A549 (cell line): ENCODE measurements around the gene COMMD7. TPM values are rescaled to one million over a fixed set of nuclear protein-coding genes. Genes with fewer than 3 reads are reported as not detected.

Experiments
- ATAC-seq, 2 experiments: fragments of 200-7000 bp in 1 of 2; fragments of >200 bp in 1 of 2; cut with Nextera tagmentation in 1 of 2; cut with Tn5 transposase in 1 of 2; 3 replicates each; pipeline versions ENCODE4 v1.8.0 to v1.9.1; 2018 to 2020; ENCODE audit warnings: mild to moderate bottlenecking in 1 of 2, moderate library complexity in 1 of 2
- CTCF ChIA-PET: fragments of 300-600 bp; sonication (Branson Sonifier 250); formaldehyde crosslinking; extraction: SDS; loops from one replicate; lab custom pipeline; 2021; ENCODE audit warnings: antibody characterized with exemption, inconsistent platforms; lab: Yijun Ruan, JAX
- POLR2A ChIA-PET: fragments of 350-600 bp; formaldehyde crosslinking; extraction: SDS; loops from one replicate; lab custom pipeline; 2021; ENCODE audit warnings: antibody characterized with exemption, inconsistent platforms; lab: Yijun Ruan, JAX
- DNase-seq, 2 experiments: peaks; one replicate each; pipeline versions ENCODE4 v3.0.0 to v3.0.0-alpha.2; 2011 to 2016; ENCODE audit warnings: low read depth in 1 of 2, low spot score in 1 of 2
- FAIRE-seq: peaks from 2 replicates; lab custom pipeline; 2011; peaks lifted over from hg19 to GRCh38; lab: Jason Lieb, UNC
- H3K27ac ChIP-seq, 2 experiments: fragments of >200 bp; sonication (Bioruptor Twin); formaldehyde crosslinking; 3 replicates each; pipeline ENCODE4 v1.5.1; 2016 to 2017
- H3K4me1 ChIP-seq: fragments of >200 bp; sonication (Bioruptor Twin); formaldehyde crosslinking; 3 replicates; pipeline ENCODE4 v1.6.1; 2016
- H3K4me2 ChIP-seq: fragments of >200 bp; sonication (Bioruptor Twin); formaldehyde crosslinking; 3 replicates; pipeline ENCODE4 v1.6.1; 2016
- H3K4me3 ChIP-seq: fragments of >200 bp; sonication (Bioruptor Twin); formaldehyde crosslinking; 3 replicates; pipeline ENCODE4 v1.5.1; 2016
- H3K9me3 ChIP-seq: fragments of >200 bp; sonication (Bioruptor Twin); formaldehyde crosslinking; 3 replicates; pipeline ENCODE4 v1.6.1; 2016
- BCL3 ChIP-seq: fragments of >200 bp; sonication (Bioruptor Twin); formaldehyde crosslinking; IDR thresholded peaks from 3 replicates; pipeline ENCODE4 v1.6.1; 2016
- CEBPB ChIP-seq, 2 experiments: fragments of >200 bp in 1 of 2; sonication (Bioruptor Twin) in 1 of 2; formaldehyde crosslinking in 1 of 2; IDR thresholded peaks; 2 replicates each; pipeline ENCODE4 v1.6.1; 2012 to 2016
- CHD4 ChIP-seq: fragments of 200-600 bp; sonication (generic); IDR thresholded peaks from 2 replicates; pipeline ENCODE4 v1.6.1; 2016; ENCODE audit warnings: antibody characterized with exemption, mild to moderate bottlenecking, borderline replicate concordance
- CTCF ChIP-seq: fragments of >200 bp; sonication (Bioruptor Twin); formaldehyde crosslinking; IDR thresholded peaks from 3 replicates; pipeline ENCODE4 v1.5.1; 2016
- EHF ChIP-seq: fragments of 250-450 bp; sonication (Bioruptor Pico); IDR thresholded peaks from 2 replicates; pipeline ENCODE4 v1.5.0; 2020; ENCODE audit warnings: mild to moderate bottlenecking
- EHMT2 ChIP-seq: fragments of 200-600 bp; sonication (generic); IDR thresholded peaks from 2 replicates; pipeline ENCODE4 v1.6.1; 2016; ENCODE audit warnings: antibody characterized with exemption, low read depth, mild to moderate bottlenecking, moderate library complexity
- EP300 ChIP-seq, 2 experiments: fragments of >200 bp; sonication (Bioruptor Twin); formaldehyde crosslinking; IDR thresholded peaks; 2 replicates in 1 of 2; 3 replicates in 1 of 2; pipeline ENCODE4 v1.6.1; 2016 to 2017
- FOSB ChIP-seq: fragments of 250-450 bp; sonication (Bioruptor Pico); IDR thresholded peaks from 2 replicates; pipeline ENCODE4 v1.5.0; 2020; ENCODE audit warnings: mild to moderate bottlenecking, moderate library complexity
- FOSL2 ChIP-seq, 2 experiments: fragments of 450-650 bp in 1 of 2; fragments of >200 bp in 1 of 2; sonication (Bioruptor Twin) in 1 of 2; formaldehyde crosslinking; IDR thresholded peaks; 2 replicates each; pipeline versions ENCODE4 v1.5.0 to v1.6.1; 2016 to 2020; ENCODE audit warnings: mild to moderate bottlenecking in 1 of 2, moderate library complexity in 1 of 2
- HDAC2 ChIP-seq: fragments of 200-600 bp; sonication (generic); IDR thresholded peaks from 2 replicates; pipeline ENCODE4 v1.6.1; 2016
- HEYL ChIP-seq: fragments of 250-450 bp; sonication (Bioruptor Pico); IDR thresholded peaks from 2 replicates; pipeline ENCODE4 v1.8.0; 2021; ENCODE audit warnings: mild to moderate bottlenecking, moderate library complexity
- HOXA7 ChIP-seq: fragments of 250-450 bp; sonication (Bioruptor Pico); IDR thresholded peaks from 2 replicates; pipeline ENCODE4 v1.5.0; 2020; ENCODE audit warnings: mild to moderate bottlenecking, moderate library complexity
- KDM1A ChIP-seq: fragments of 200-600 bp; sonication (generic); IDR thresholded peaks from 2 replicates; pipeline ENCODE4 v1.6.1; 2016; ENCODE audit warnings: low read depth, mild to moderate bottlenecking
- KDM5A ChIP-seq: fragments of 200-600 bp; sonication (generic); IDR thresholded peaks from 2 replicates; pipeline ENCODE4 v1.6.1; 2016; ENCODE audit warnings: antibody characterized with exemption, mild to moderate bottlenecking
- MYC ChIP-seq: IDR thresholded peaks from 2 replicates; pipeline ENCODE4 v1.6.1; 2012; ENCODE audit warnings: mild to moderate bottlenecking, inconsistent platforms, low read length, improper control_type of control experiment, borderline replicate concordance
- NPAS2 ChIP-seq: fragments of 250-450 bp; sonication (Bioruptor Pico); IDR thresholded peaks from 2 replicates; pipeline ENCODE4 v1.8.0; 2022; ENCODE audit warnings: mild to moderate bottlenecking, moderate library complexity, borderline replicate concordance
- RARB ChIP-seq: fragments of 250-450 bp; sonication (Bioruptor Pico); IDR thresholded peaks from 2 replicates; pipeline ENCODE4 v1.8.0; 2021; ENCODE audit warnings: mild to moderate bottlenecking, moderate library complexity
- REST ChIP-seq: fragments of 200-600 bp; sonication (generic); IDR thresholded peaks from 2 replicates; pipeline ENCODE4 v1.6.1; 2016; ENCODE audit warnings: antibody characterized with exemption, mild to moderate bottlenecking, moderate library complexity
- TFCP2L1 ChIP-seq: fragments of 250-450 bp; sonication (Bioruptor Pico); IDR thresholded peaks from 2 replicates; pipeline ENCODE4 v1.5.0; 2021; ENCODE audit warnings: mild to moderate bottlenecking
- USF2 ChIP-seq: fragments of 450-650 bp; IDR thresholded peaks from 2 replicates; pipeline ENCODE4 v1.6.1; 2014; ENCODE audit warnings: antibody characterized with exemption
- ZC3H11A ChIP-seq: fragments of 450-650 bp; IDR thresholded peaks from 2 replicates; pipeline ENCODE4 v1.6.1; 2014; ENCODE audit warnings: antibody characterized with exemption, mild to moderate bottlenecking
- ZNF302 ChIP-seq: fragments of 250-450 bp; sonication (Bioruptor Pico); IDR thresholded peaks from 2 replicates; pipeline ENCODE4 v1.9.0; 2021; ENCODE audit warnings: inconsistent platforms, mild to moderate bottlenecking, moderate library complexity
- WGBS: methylation state at CpG from one replicate; pipeline ENCODE4 v1.1.6; 2017; ENCODE audit errors: missing lambda C conversion rate; 5-methylcytosine and 5-hydroxymethylcytosine counted together
- polyA plus RNA-seq, 4 experiments: library from polyadenylated mRNA; depleted of rRNA in 3 of 4; stranded (reverse); fragments of >200 nt; fragmentation: RNase III in 1 of 4; extraction: RNeasy Plus Mini Kit Qiagen cat#74134 plus additional on column Dnase treatment in 1 of 4; gene quantifications; 2 replicates in 3 of 4; 3 replicates in 1 of 4; pipeline ENCODE4 v1.2.3, GENCODE V29; 2011 to 2017

Gene COMMD7
- polyA plus RNA-seq, 2 of the 4 experiments (the other 2 are of a cell fraction): 55.7 to 74.1 TPM

GRCh38 chr20:32682508-32682987 is 60.7 kb downstream of the COMMD7 start (continued):
- no peak for TF ChIP-seq USF2
- no peak for TF ChIP-seq RARB (CRISPR knock-in tag)
- no peak for TF ChIP-seq TFCP2L1
- TF ChIP-seq HEYL: no peak
- no peak for TF ChIP-seq KDM1A
- TF ChIP-seq KDM5A: no peak
- no peak for TF ChIP-seq REST
- TF ChIP-seq, all 56 proteins: peak for 0

- no peak overlapping the region for H3K4me2 ChIP-seq
- H3K4me1 ChIP-seq: peaks cover 16% of the 10 kb centered on the region
- ATAC-seq (peak; percentile 26 to 40; a peak in 3 of 6 replicates), DNase-seq (no peak), FAIRE-seq (no peak)
- H3K27ac ChIP-seq: peak overlapping the region in 1 of 2 experiments; percentile 52; a peak in 2 of 6 replicates
- H3K4me3 ChIP-seq: no peak overlapping the region
- WGBS: 72% methylated on average over 20 of the region's 20 CpGs
- ChIA-PET CTCF (interaction anchor here (0.6 to 27.5 kb wide), 5 partner anchors 13 to 109 kb away, joined by 3 to 396 read pairs (median 3); no protein-coding TSS in a partner anchor), POLR2A (interaction anchor here (0.5 kb wide), 1 partner anchor 10 kb away, joined by 4 read pairs; no protein-coding TSS in a partner anchor)
- no peaks in the 10 kb centered on the region for H3K9me3 ChIP-seq
- TF ChIP-seq ZNF302 (CRISPR knock-in tag): no peak
- no peak for TF ChIP-seq BCL3
- no peak for TF ChIP-seq EHF (CRISPR knock-in tag)
- no peak for TF ChIP-seq MYC
- TF ChIP-seq EHMT2: no peak
- TF ChIP-seq HOXA7 (CRISPR knock-in tag): no peak
- no peak for TF ChIP-seq CHD4
Observed at GRCh38 chr20:32681175-32682084, 61.8 kb downstream of the COMMD7 start.

- WGBS: 100% methylated on average over 1 of the region's 1 CpG
- H3K4me3 ChIP-seq: no peak overlapping the region
- ChIA-PET POLR2A (interaction anchor here (0.5 kb wide), 1 partner anchor 9 kb away, joined by 4 read pairs; no protein-coding TSS in a partner anchor), CTCF (interaction anchor here (0.5 to 27.5 kb wide), 3 partner anchors 28 to 723 kb away, joined by 3 to 396 read pairs (median 4); no protein-coding TSS in a partner anchor)
- H3K9me3 ChIP-seq: no peaks in the 10 kb centered on the region
- no peak for TF ChIP-seq FOSL2 (IDR thresholded peaks at IDR 0.05)
- TF ChIP-seq FOSL2 (CRISPR knock-in tag; IDR thresholded peaks at IDR 0.05): no peak
- TF ChIP-seq NPAS2 (CRISPR knock-in tag): no peak
- no peak for TF ChIP-seq EP300 (IDR thresholded peaks at IDR 0.05)
- no peak for TF ChIP-seq EHF (CRISPR knock-in tag)
- no peak for TF ChIP-seq BCL3
- TF ChIP-seq KDM5A: no peak
- TF ChIP-seq MYC: no peak
- TF ChIP-seq HDAC2: no peak
- no peak for TF ChIP-seq ZNF302 (CRISPR knock-in tag)
- TF ChIP-seq CEBPB (IDR thresholded peaks at IDR 0.05): no peak
- TF ChIP-seq ZC3H11A: no peak
- TF ChIP-seq CTCF: no peak
- TF ChIP-seq FOSB (CRISPR knock-in tag): no peak
- FAIRE-seq: no peak
- no peak overlapping the region for H3K4me2 ChIP-seq
- no peak for DNase-seq
- peaks cover 10% of the 10 kb centered on the region for H3K4me1 ChIP-seq
- H3K27ac ChIP-seq: peak overlapping the region in 1 of 2 experiments; percentile 52; a peak in 2 of 6 replicates
- peak in 1 of 2 experiments; percentile 28; a peak in 3 of 6 replicates for ATAC-seq
Observed at GRCh38 chr20:32680544-32681174, 62.6 kb downstream of the COMMD7 start.
